GM18861 (cell line): Measurements from ENCODE around the gene SDK1.

Experiments used
- ATAC-seq: cut with Tn5 transposase; IDR thresholded peaks from one replicate; pipeline ENCODE4 v1.9.1; 2021; ENCODE audit not compliant: unreplicated experiment

The SDK1 gene

DNA sequence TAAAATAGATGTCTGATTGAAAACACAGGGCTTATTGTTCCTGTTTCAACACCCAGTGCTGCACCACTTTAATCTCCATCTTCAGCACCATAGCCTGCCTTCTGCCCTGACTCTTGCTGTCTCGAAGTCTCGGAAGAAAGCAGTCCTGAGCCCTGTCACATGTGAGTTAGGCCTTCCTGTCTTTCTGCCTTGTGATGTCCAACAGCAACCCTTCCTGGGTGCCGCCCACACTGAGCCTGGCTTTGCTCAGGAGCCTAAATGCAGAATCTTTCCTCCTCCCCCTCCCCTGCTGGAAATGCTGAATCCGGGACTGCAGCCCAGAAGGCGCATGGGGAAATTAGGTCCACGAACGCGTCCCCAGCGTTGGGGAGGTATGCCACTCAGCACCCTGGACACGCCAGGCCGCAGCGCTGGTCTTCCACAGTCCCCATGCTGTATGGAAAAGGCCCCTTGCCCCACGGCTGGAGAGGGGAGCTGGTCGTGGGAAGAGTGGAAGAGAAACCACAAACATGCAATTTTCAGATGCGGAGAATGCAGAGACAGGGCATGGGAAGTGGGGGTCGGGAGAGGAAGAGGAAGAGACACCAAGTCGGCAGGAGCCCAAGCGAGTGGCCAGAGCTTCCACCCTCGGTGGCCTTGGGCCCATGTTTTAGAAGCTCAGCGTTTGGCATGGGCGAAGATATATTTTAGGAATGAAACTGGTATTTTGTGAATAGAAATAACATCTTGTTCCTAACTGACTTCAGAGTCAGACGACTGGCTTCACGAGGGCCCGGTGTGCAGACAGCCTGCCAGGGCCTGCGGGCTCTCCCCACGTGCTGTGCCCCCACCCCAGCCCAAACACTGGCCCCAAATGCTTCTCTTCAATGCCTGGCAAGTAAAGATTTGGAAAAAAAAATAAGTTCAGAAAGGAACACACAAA is 724.9 kb downstream of the SDK1 start:
- ATAC-seq: no peak

DNA sequence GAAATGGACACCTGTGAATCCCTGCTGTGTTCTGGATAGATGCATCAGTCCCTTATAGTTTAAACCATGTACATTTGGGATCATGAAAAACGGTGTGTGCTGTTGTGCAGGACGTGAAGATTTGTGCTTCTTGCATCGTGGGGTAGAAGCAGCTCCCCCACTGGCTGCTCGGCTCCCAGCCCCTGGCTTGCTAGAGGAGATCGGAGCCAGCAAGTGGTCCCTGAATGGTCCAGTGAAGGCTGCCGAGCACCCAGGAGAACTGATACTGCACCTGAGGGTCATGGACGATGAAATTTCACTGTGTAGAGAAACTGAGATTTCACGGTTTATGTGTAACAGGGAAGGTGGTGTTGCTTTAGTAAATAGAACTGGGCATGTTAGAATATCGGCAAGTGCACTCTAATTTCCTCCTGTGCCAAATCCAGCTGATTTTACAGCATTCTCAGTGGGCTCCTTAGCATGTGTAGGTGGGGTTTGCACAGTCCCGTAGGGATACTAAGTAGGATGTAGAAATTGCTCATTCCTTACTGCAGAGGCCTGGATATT is 726.0 kb downstream of the SDK1 start:
- no peak for ATAC-seq

DNA sequence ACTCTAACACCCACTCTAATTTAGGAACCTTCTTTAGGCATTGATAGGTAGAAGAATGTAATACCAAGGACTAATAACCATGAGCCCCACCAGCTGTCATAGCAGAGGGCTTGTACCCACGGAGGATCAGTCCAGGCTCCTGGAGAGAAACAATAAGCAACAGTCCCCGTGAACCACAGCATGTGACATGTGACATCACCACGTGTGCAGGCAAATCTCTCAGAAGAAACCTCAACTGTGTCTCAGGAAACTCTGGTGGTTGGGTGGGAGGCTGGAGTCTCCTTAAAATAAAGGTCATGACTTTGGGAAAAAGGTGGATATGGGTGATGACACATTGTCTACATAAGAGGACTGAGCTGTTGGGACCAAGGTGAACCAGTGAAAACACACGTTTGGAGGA is 727.2 kb downstream of the SDK1 start:
- no peak for ATAC-seq

DNA sequence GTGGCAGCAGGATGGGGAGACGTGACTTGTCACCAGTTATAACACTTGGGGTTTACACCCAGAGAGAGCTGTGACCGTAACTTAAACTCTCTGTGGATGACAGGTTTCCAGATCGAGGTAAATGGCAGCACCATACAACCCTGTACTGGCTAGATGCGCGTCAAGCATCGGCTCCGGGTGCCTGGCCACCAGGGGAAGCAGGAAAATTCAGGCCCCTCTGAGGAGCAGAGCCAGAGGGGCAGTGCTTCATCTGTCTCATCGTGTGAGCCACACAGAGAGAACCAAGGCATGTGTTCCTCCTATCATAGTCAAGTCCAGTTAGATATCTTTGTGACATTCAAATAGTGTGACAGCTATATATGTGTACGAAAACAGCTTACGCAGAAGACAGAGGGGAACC is 728.9 kb downstream of the SDK1 start:
- no peak for ATAC-seq

DNA sequence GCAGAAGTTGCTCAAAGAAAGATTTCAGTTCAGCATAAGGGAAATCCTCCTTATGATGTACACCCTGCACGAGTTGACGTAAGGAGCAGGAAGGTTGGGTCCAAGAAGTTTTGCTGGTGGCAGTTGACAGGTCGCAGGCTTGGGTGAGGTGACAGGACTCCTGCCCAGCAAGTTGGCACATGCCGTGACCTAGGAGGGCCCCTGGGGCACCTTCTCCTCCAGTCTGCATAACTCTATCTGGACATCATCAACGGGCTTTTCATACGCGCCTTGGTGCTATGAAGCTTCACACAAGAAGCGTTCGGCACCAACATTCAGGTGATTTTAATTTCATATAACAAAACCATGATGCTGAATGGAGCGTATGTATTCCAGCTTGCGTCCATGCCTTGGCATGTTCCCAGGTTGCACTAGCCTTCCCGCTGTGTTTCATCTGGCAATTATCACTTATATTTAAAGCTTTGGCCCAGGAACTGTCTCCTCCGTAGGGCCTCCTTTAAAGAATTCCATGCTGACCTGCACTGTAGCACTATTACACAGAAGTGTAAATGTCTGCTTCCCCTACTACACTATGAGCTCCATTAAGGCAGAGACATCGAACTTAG is 729.4 kb downstream of the SDK1 start:
- ATAC-seq: no peak

DNA sequence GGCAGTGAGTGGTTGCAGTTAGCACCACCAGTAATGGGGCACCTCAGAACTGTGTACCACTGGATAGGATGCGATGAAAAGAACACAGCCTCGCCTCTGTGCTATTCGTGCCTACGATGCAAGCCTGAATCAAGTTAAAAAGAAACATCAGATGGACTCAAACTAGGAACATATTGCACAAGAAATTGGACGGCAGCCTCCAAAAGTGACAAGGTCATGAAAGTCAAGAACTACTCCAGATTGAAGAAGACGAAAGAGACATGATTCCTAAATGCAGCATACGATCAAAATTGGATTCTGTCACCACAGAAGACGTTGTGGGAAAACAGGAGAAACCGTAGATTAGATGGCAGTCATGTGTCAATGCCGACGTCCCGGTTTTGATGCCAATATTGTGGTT is 732.9 kb downstream of the SDK1 start:
- ATAC-seq: no peak

DNA sequence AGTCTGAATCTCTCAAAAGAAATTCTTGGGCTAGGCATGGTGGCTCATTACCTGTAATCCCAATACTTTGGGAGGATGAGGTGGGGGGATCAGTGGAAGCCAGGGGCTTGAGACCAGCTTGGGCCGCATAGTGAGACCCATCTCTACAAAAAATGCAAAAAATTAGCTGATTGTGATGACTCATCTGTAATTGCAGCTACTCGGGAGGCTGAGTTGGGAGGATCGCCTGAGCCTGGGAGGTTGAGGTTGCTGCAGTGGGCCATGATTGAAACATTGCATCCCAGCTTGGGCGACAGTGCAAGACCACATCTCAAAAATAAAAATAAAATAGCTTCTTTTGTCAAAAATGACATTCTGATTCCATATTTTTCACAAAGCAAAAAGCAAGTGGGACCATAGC is 736.3 kb downstream of the SDK1 start:
- ATAC-seq: no peak

DNA sequence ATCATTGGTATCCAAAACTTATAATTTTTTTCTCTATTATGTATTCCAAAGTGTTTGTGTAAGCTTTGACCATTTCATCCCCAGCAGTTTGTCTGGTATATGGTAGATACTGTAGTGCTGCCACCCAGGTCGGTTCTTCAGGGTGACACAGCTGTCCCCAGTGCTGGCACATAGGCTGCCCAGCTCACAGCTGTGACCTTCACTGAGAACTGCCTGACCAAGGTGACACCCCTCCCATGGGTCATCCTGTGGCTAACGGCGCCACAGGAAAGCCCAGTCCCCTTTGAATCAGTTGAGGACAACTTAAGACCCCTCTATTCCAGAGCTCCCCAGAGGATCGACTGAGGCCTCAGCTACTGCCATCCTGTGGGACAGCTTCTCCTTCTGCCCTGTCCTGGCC is 736.8 kb downstream of the SDK1 start:
- no peak for ATAC-seq

DNA sequence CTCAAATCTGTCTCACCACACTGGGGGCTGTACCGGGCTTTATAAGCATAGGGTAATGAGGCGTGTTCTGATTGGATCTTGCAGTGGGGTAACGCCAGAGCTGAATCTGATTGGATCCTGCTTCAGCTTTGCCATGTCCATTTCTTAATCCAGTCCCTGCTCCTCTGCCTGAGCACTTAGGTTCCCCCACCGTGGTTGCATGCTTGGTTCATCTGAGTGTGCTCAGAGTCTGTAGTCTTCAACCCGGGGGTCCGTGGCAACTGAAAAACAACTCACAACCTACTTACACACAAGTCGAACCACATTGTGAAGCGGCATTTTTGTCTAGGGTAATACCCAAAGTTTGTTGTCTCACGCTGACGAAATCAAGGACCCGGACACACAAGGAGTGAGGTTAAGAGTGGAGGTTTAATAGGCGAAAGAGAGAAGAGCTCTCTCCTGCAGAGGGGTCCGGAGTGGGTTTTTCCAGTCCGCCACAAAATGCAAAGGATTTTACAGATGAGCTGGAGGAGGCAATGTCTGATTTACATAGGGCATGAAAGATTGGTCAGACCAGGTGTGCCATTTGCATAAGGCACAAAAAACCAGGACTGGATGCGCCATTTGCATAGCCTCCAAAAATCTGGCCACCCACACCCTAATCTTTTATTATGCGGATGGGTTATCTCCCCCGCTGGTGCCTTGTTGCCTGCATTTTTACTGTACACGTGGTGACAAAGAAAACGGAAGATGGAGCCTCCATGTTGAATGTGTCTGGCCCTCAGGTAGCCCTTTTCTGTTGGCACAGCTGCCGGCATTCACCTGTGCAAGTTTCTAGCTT is 739.3 kb downstream of the SDK1 start:
- ATAC-seq: no peak

DNA sequence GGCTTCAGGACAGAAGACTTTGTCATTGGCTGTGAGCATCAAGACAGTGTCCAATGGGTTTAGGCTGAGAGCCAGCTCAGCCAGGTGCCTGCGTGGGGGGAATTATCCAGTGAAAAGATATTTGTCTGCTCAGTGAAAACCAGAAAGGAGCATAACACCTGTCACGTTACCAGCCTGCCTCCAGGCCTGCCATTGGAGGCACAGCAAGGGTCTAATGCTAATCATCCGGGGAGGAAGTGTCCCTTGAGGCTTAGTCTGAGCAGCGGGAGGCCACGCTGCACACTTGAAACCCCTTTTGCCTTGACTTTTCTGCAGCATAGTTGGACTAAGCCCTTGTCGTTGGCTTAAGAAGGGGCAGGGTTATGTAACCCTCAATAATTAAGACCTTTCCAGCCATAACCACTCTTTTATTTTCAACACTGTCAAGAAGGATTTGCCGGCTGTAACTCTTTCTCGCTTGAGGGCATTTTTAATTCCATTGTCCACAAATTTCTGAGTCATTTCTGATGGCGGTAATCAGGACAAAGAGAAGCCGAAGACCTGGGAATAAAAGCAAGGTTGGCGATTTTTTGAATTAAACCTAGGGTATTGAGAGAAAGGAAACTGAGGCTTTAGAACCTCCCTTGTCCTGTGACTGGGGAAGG is 741.5 kb downstream of the SDK1 start:
- ATAC-seq: no peak

DNA sequence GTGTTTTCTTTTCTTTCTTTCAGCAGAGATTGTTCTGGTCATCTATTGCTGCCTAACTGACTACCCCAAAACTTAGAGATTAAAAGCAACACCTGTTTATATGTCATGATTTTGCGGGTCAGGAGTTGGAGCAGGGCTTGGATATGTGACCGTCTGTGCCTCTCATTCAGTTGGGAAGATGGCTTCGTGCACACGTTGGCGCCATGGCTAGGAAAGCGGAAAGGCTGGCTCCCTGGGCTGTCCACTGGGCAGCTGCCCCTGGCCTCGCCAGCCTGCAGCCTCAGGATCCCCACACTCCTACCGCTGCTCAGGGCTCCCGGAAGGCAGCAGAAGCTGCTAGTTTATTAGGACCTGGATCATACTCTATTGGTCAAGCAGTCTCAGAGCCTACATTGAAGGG is 742.9 kb downstream of the SDK1 start:
- no peak for ATAC-seq

DNA sequence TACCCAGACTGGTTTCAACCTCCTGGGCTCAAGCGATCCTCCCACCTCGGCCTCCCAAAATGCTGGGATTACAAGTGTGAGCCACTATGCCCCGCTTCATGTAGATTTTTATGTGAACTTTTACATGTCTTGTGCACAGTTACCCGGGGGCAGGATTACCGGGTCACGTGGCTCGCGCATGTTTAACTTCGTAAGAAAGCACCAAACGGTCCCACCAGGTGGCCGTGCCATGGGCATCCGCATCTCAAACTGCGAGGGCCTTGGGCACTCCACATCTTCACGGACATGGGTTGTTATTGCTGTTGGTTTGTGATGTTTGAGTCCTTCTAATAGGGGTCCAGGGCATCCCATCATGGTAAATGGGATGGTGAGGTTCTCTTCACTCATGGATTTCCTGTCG is 744.4 kb downstream of the SDK1 start:
- no peak for ATAC-seq

DNA sequence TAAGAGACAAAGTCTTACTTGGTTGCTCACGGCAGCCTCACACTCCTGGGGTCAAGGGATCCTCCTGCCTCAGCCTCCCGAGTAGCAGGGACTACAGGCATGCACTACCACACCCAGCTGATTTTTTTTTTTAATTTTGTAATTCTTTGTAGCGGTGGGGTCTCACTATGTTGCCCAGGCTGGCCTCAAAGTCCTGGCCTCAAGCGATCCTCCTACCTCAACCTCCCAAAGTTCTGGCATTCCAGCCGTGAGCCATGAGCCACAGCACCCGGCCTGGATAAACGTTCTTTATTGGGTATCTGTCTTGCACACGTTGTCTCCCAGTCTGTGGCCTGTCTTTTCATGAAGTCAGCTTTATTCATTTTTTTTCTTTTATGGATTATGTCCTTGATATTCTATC is 744.9 kb downstream of the SDK1 start:
- no peak for ATAC-seq

DNA sequence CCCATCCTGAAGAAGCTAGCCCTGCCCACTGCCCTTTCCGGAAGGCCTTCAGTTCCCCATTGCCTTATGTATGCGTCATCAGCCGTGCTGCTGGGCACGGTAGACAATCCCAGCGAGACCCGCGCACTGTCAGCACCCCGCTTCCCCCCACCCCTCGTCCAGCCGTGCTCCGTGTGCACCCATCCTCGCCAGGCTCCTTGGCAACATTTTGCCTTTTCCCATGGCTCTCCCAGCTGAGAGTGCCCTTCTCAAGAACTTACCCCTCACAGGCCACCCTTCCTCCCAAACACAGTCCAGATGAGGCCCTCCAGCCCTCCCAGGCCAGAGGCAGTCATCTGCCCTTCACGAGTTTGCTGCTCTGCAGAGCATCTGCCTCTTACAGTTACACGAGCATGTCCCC is 747.3 kb downstream of the SDK1 start:
- ATAC-seq: no peak

DNA sequence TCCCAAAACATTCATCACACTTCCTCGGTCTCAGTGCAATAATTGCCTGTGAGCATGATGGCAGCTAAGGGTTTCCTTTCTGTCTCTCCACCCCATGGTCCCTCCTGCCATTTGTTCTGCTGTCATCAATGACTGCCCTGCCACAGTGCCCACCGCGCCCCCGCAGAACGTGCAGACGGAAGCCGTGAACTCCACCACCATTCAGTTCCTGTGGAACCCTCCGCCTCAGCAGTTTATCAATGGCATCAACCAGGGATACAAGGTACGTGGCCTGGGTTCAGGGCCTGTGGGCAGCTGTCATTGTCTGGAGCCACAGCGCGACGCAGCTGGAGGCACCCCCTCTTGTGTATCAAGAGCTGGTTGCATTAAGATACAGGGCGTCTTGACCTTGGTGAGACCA is 748.1 kb downstream of the SDK1 start:
- ATAC-seq: no peak

DNA sequence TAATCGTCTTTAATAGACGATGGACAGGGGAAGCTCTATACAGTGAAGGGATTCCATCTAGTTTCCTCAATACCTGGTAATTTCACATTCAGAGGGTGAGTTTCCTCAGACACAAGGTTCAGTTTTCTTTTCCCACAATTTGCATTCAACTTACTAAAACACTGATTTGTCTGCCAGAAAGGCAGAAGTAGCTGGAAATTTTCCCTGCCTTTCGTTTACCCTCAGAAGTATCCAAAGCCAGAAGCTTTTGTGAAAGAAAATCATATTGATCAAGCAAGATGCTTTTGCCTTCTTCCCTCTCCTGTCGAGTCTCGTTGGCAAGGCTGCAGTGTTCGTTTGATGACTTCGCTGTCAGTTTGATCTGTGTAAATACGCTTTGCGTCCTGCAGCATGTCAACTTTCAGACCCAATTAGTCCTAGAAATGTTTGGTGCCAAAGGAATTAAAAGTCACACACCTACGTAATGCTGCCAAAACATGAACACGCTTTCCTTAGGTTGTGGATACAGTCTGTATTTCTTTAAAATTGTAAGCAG is 749.1 kb downstream of the SDK1 start:
- ATAC-seq: no peak

DNA sequence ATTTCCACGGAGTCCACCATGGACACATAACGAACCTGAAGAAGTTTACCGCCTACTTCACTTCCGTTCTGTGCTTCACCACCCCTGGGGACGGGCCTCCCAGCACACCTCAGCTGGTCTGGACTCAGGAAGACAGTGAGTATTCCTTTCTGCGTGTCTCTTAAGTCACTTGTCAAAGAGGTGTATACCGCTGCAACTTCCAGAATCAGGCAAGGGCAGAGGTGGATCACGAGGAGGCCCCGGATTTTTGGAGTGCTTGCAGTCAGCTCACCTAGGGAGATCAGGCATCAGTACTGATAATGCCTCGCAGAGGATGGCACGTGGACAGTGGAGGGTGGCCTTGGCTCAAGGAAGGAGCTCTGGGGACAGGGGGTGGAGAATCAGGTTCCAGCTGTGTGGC is 750.6 kb downstream of the SDK1 start:
- ATAC-seq: no peak

DNA sequence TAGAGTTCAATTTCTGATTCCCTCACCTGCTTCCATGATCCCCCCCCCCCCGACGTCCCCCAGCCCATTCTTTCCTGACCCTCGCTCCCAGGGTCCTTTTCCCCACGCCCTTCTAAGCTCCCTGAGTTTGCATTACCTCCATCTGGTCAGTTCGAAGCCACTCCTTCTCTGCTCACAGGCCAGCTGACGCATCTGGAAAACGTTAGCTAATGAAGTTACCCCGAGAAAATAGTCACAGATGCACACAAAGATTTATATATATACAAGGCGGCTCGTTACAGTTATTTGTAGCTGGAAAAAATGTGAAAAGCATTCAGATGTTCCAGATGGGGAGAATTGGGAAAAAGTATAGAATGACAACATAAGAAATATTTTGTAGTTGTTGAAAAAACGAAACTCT is 751.1 kb downstream of the SDK1 start:
- no peak for ATAC-seq

DNA sequence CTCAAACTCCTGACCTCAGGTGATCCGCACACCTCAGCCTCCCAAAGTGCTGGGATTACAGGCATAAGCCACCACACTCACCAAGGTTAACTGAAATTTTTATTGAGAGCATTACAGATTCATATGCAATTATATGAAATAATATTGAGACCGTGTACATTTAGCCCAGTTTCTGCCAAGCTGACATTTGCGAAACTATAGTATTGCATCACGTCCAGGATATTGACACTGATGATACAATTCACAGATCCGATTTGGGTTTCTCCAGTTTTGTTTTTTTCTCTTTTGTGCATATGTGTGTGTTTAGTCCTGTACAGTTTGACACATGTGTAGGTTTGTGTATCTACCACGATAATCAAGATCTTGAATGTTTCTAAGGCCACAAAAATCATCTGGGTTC is 753.1 kb downstream of the SDK1 start:
- ATAC-seq: no peak

DNA sequence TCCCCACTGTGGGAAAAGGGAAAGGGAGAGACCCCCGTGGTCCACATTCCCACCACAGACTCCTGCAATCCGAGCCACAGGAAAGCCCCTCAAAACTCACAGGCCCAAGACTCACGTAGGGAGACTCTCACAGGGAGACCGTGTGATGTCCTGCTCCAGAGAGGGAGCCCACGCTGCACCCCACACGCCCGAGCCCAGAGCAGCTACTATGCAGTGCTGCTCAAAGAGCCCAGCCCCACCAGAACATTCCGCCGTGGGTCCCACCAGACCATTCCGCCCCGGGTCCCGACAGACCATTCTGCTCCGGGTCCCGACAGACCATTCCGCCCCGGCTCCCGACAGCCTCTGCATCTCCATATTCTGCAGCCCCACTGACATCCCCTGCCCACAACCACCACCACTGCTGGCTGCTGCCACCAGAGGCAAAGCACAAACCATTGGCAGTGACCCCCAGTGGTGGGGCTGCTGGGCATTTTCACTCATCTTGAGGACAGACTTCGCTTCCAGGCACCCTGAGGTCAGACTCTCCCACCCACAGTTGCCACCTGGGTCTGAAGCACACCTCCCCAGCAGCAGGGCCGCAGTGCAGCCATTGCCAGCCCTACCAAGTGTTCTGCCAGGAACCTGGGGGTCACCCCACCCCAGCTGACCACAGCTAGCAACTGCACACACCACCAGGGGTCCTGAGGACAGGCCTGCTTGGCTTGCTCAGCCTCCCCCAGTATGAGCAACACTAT is 755.7 kb downstream of the SDK1 start:
- no peak for ATAC-seq
